Stimulated activated CD4-positive, alpha-beta T cell treated with anti-CD3 and anti-CD28 coated beads, Interleukin-2, amount 100 ng/mL, for 48 hours (primary cell): Measurements from ENCODE around the gene SYT6.

Experiments
- DNase-seq, 2 donors: peaks; one replicate each; pipeline ENCODE4 v3.0.0-alpha.2; 2020

The SYT6 gene

GRCh38 chr1:114153261-114154145, at the start of gene SYT6:
Gene SYT6, minus strand, starts transcription at chr1:114153869. Its CDS starts 97 bp downstream, at chr1:114153772.
- no peak for DNase-seq

- DNase-seq: no peak
Measured at GRCh38 chr1:114201486-114201885, 47.8 kb upstream of the SYT6 start.

- DNase-seq: no peak
Measured at GRCh38 chr1:114199017-114199594, 45.4 kb upstream of the SYT6 start.

GRCh38 chr1:114196992-114197907, 43.6 kb upstream of the SYT6 start:
- no peak for DNase-seq

- DNase-seq: no peak
Measured at GRCh38 chr1:114195819-114196218, 42.1 kb upstream of the SYT6 start.

GRCh38 chr1:114192328-114192727, 38.7 kb upstream of the SYT6 start:
- no peak for DNase-seq

GRCh38 chr1:114189398-114189797, 35.7 kb upstream of the SYT6 start:
- no peak for DNase-seq

GRCh38 chr1:114181356-114181755, 27.7 kb upstream of the SYT6 start:
- DNase-seq: no peak

GRCh38 chr1:114180742-114181141, 27.1 kb upstream of the SYT6 start:
- no peak for DNase-seq

GRCh38 chr1:114178936-114179335, 25.3 kb upstream of the SYT6 start:
- no peak for DNase-seq

- DNase-seq: no peak
Measured at GRCh38 chr1:114177282-114177681, 23.6 kb upstream of the SYT6 start.

GRCh38 chr1:114176366-114176765, 22.7 kb upstream of the SYT6 start:
- DNase-seq: no peak

- DNase-seq: no peak
Measured at GRCh38 chr1:114173680-114174079, 20.0 kb upstream of the SYT6 start.

GRCh38 chr1:114169509-114169908, 15.8 kb upstream of the SYT6 start:
- no peak for DNase-seq

- DNase-seq: no peak
Measured at GRCh38 chr1:114167226-114167625, 13.6 kb upstream of the SYT6 start.

- DNase-seq: no peak
Measured at GRCh38 chr1:114164840-114165543, 11.3 kb upstream of the SYT6 start.

- no peak for DNase-seq
Measured at GRCh38 chr1:114159941-114160340, 6.3 kb upstream of the SYT6 start.

GRCh38 chr1:114157275-114157660, 3.6 kb upstream of the SYT6 start:
- DNase-seq: no peak

GRCh38 chr1:114156538-114157274, 3.0 kb upstream of the SYT6 start:
- no peak for DNase-seq

GRCh38 chr1:114155706-114156105, 2.0 kb upstream of the SYT6 start:
- no peak for DNase-seq

- DNase-seq: no peak
Measured at GRCh38 chr1:114154963-114155322, 1.3 kb upstream of the SYT6 start.
